ENCODE results near the gene TSEN2. TPM values are rescaled to one million over a fixed set of nuclear protein-coding genes. Genes with fewer than 3 reads are reported as not detected.

Gene TSEN2
- total RNA-seq, 8 experiments from 2014 or later = 17.4 to 41.4 (median 20.8) TPM

- H3K4me3 ChIP-seq = no peak overlapping the region
- no peaks in the 10 kb centered on the region for H3K4me1 ChIP-seq (replicated peaks in 1 of 2)
- WGBS, 10 experiments = 89 to 100% (median 100%) methylated on average over 1 of the region's 1 CpG
- no peak overlapping the region for H3K27ac ChIP-seq
- in situ Hi-C loops (cut with MboI; ENCODE audit: low pct_unique_long_range_greater_than_20kb in 2 of 9, low sequenced_read_pairs in 9 of 9, unreplicated experiment in 9 of 9) = loop anchor here in 1 of 9 experiments (25.0 kb wide), 1 partner anchor 359 kb away; no protein-coding TSS in a partner anchor
- ATAC-seq (replicated peaks in 6 of 8) = no peak
Observed at GRCh38 chr3:12496453-12496761, 12.1 kb downstream of the TSEN2 start.

DNA sequence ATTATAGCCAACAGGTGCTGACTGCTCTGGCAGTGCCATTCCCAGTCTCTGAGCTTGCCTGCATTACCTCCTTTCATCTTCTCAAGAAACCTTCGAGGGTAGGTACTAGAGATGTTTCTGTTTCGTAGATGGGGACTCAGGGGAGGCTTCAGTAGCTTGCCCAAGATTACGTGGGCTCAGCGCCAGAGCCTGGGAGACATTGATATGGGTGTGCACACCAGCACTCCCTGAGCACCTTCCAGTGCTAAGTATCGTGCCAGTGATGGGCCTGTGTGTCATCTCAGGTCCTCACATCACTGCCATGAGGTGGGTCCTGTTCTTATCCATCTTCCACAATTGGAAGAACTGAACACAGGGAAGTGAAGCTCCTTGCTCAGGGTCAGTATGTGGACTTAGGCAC, 15.2 kb downstream of the TSEN2 start:
- H3K4me3 ChIP-seq = no peak overlapping the region
- no peak for ATAC-seq (replicated peaks in 6 of 8)
- WGBS, 10 experiments = 60 to 100% (median 100%) methylated on average over 1 to 3 of the region's 5 CpGs; no CpG with 5 or more reads in 3 of the 10 experiments
- in situ Hi-C loops (cut with MboI; ENCODE audit: low pct_unique_long_range_greater_than_20kb in 2 of 9, low sequenced_read_pairs in 9 of 9, unreplicated experiment in 9 of 9) = loop anchor here in 1 of 9 experiments (25.0 kb wide), 1 partner anchor 362 kb away; no protein-coding TSS in a partner anchor
- H3K4me1 ChIP-seq (replicated peaks in 1 of 2) = no peaks in the 10 kb centered on the region
- no peak overlapping the region for H3K27ac ChIP-seq

DNA sequence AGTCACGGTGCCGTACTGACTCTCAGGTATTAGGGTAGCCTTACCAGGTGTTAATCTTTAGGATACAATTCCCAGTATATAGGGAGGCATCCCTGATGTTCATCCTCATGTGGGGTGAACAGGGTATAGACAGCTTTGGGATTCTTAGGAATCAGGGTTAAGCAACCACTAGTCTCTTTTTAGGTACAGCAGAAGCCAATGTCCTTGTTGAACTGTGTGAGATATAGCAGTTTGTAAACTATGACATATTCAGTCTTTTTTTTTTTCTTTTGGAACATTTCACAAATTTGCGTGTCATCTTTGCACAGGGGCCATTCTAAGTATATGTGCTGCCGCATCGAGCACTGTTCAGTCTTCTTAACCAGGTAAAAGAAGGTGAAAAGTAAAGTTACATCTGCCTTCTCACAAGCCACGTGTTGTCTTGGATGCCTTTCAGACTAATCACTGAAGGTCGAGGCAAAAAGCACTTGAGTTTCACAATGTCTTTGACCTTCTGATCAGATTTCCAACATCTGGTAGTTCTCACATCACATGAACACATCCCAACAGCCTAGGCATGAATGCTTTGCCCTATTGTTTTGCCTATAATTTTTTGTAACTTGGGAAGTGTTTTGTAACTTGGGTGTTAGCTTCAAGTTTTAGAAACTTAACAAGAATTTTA, 17.2 kb downstream of the TSEN2 start:
- WGBS, 10 experiments = 33 to 100% (median 89%) methylated on average over 2 to 7 of the region's 7 CpGs
- Histone ChIP-seq H3K4me1 (replicated peaks in 1 of 2) (no peaks in the 10 kb centered on the region), H3K4me3 (no peak overlapping the region), H3K27ac (no peak overlapping the region)
- peak in 2 of 8 experiments; percentile 74 to 83 for ATAC-seq (replicated peaks in 6 of 8)
- in situ Hi-C loops (cut with MboI; ENCODE audit: low pct_unique_long_range_greater_than_20kb in 2 of 9, low sequenced_read_pairs in 9 of 9, unreplicated experiment in 9 of 9) = no loop called here

- H3K4me1 ChIP-seq (replicated peaks in 1 of 2) = no peaks in the 10 kb centered on the region
- no peak for ATAC-seq (replicated peaks in 6 of 8)
- in situ Hi-C loops (cut with MboI; ENCODE audit: low pct_unique_long_range_greater_than_20kb in 2 of 9, low sequenced_read_pairs in 9 of 9, unreplicated experiment in 9 of 9) = no loop called here
- 89 to 100% (median 96%) methylated on average over 2 to 12 of the region's 18 CpGs for WGBS, 10 experiments
- no peak overlapping the region for H3K4me3 ChIP-seq
- H3K27ac ChIP-seq = no peak overlapping the region
Observed at GRCh38 chr3:12503126-12503957, 19.1 kb downstream of the TSEN2 start.

DNA sequence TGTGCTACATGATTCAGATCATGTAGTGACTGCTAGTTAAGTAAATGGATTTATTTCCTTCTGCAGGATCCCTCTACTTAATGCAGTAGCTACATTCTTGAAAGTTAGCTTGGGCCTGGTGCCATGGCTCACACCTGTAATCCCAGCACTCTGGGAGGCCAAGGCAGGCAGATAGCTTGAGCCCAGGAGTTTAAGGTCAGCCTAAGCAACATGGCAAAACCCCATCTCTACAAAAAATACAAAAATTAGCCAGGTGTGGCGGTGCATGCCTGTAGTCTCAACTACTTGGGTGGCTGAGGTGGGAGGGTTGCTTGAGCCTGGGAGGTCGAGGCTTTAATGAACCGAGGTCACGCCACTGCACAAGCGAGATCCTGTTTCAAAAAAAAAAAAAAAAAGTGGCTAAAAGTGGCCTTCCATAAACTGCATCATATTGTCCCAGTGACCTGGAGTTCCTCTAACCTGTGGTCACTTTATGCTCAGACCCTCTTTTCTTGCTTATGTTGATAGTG, 22.0 kb downstream of the TSEN2 start:
- no peak overlapping the region for H3K4me3 ChIP-seq
- in situ Hi-C loops (cut with MboI; ENCODE audit: low pct_unique_long_range_greater_than_20kb in 2 of 9, low sequenced_read_pairs in 9 of 9, unreplicated experiment in 9 of 9) = no loop called here
- whole genome bisulfite sequencing, 10 experiments = 87 to 100% (median 97%) methylated on average over 2 to 5 of the region's 5 CpGs; no CpG with 5 or more reads in 3 of the 10 experiments
- no peak for ATAC-seq (replicated peaks in 6 of 8)
- no peak overlapping the region for H3K27ac ChIP-seq
- H3K4me1 ChIP-seq (replicated peaks in 1 of 2) = no peaks in the 10 kb centered on the region

DNA sequence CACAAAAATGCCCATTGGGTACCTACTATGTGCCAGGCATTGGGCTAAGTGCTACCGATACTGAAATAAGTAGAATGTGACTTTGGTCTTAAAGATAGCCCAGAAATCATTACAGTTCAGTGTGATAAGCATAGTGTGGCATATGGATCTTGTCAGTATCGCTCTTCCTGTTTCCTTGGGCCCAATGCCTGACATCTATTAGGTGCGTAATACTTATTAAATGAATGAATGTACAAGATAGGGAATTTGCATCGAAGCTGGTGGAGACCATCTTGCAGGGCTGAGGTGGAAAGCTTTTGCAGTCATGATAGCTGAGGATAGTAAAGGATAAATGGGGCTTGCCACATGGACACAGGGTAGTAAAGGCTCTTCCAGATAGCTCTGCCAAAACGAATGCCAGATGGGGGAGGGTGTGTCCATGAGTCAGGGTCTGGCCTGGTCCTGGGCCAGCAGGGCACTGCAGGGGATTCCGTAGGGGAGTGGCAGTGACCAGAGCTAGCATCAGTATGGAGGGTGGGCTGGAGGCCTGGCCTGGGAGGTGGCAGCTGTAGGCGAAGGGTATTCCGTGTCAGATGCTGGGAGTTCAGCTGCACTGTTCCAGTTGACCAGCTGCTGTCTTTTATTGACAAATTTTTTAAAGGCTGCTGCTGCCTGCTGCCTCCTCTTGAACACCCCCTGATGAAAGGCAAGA, 23.5 kb downstream of the TSEN2 start:
- ATAC-seq (replicated peaks in 6 of 8) = peak; percentile 14 to 77 (median 32)
- Histone ChIP-seq H3K4me3 (no peak overlapping the region), H3K27ac (peak overlapping the region in 1 of 2 donors; percentile 17), H3K4me1 (replicated peaks in 1 of 2) (no peaks in the 10 kb centered on the region)
- WGBS, 10 experiments = 31 to 100% (median 81%) methylated on average over 1 to 7 of the region's 8 CpGs
- in situ Hi-C loops (cut with MboI; ENCODE audit: low pct_unique_long_range_greater_than_20kb in 2 of 9, low sequenced_read_pairs in 9 of 9, unreplicated experiment in 9 of 9) = no loop called here

DNA sequence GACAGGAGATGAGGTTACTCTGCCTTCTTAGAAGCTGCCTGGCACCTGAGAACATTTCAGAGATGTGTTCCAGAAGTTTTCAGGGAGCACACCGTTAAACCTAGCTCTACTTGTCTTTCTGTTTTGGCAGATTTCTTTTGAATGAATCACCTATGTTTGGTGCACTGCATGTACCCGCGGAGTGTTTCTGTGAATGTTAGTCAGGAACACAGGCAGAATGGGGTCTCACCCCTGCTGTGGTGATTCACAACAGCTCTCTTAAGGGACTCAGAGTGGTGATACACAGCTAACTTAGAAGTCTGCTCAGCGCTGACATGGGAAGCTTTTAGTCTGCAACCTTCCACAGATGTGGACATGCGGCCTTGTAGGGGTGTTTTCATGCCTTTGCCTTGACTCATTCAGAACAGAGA, 24.0 kb downstream of the TSEN2 start:
- Histone ChIP-seq H3K27ac (no peak overlapping the region), H3K4me1 (replicated peaks in 1 of 2) (no peaks in the 10 kb centered on the region), H3K4me3 (no peak overlapping the region)
- 0 to 100% (median 62%) methylated on average over 1 to 5 of the region's 5 CpGs; no CpG with 5 or more reads in 2 of the 10 experiments for WGBS, 10 experiments
- ATAC-seq (replicated peaks in 6 of 8) = peak in 3 of 8 experiments; percentile 54 to 88 (median 84)
- in situ Hi-C loops (cut with MboI; ENCODE audit: low pct_unique_long_range_greater_than_20kb in 2 of 9, low sequenced_read_pairs in 9 of 9, unreplicated experiment in 9 of 9) = no loop called here

- H3K27ac ChIP-seq = no peak overlapping the region
- in situ Hi-C loops (cut with MboI; ENCODE audit: low pct_unique_long_range_greater_than_20kb in 2 of 9, low sequenced_read_pairs in 9 of 9, unreplicated experiment in 9 of 9) = no loop called here
- no peak for ATAC-seq (replicated peaks in 6 of 8)
- WGBS, 10 experiments = 71 to 100% (median 100%) methylated on average over 1 to 3 of the region's 3 CpGs; no CpG with 5 or more reads in 3 of the 10 experiments
- no peaks in the 10 kb centered on the region for H3K4me1 ChIP-seq (replicated peaks in 1 of 2)
- H3K4me3 ChIP-seq = no peak overlapping the region
Observed at GRCh38 chr3:12509466-12509865, 25.2 kb downstream of the TSEN2 start.

DNA sequence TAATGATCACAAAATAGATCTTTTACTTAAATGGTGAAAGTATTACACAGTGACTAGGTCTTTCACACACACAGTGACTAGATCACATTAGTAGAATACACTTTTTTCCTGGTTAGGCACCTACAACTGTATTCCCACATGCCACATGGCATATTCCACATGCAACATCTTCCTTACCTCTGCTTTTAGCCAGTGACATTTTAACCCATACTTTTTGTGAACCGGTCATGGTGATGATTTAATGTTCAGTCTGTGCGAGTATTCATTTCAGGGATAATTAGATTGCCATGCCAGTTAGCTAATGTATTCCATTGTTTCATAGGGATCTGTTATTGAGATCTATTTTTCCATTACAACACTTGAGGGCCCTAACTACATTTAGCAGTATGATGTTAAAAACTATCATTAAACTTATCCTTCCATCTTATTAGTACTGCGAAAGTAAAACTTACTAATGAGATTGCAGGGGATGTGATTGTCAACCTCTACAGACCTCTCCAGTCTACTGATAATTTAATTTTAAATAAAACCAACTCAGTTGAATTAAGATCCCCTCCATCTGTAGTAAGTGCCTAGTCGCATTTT, 28.3 kb downstream of the TSEN2 start:
- WGBS, 10 experiments = 77 to 100% (median 97%) methylated on average over 1 to 4 of the region's 4 CpGs
- in situ Hi-C loops (cut with MboI; ENCODE audit: low pct_unique_long_range_greater_than_20kb in 2 of 9, low sequenced_read_pairs in 9 of 9, unreplicated experiment in 9 of 9) = no loop called here
- Histone ChIP-seq H3K4me3 (no peak overlapping the region), H3K4me1 (replicated peaks in 1 of 2) (no peaks in the 10 kb centered on the region), H3K27ac (no peak overlapping the region)
- peak in 3 of 8 experiments; percentile 25 to 40 (median 25) for ATAC-seq (replicated peaks in 6 of 8)

DNA sequence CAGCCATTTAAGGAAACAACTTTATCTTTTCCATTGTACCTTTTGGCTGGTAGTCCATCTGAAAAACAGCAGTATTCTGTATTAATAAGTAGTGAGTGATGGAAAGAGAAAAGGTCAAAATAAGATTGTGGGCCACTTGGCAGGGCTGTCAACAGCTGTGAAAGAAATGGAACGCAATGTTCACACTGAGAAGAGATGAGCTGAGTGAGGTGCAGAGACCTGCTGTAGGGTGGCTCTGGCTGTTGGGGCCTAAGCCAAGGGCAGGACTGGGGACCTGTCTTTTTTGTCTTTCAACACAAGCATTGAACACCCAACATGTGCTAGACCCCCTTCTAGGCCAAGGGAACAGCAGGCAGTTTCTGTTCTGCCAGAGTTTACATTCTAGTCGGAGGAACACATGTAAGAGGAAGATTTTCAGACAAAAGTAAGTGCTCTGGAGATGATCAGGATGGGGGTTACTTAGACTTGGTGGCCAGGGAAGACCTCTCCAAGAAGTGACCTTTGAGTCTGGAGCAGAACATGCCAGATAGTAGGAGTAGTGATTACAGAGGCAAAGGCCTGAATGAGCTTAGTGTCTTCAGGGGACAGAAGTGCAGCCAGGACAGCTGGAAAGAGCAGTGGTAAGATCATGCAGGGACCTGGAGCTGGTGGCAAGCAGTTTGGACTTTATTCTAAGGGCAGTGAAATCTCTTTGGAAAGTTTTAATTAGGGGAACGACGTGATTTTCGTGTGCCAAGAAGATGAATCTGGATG, 29.6 kb downstream of the TSEN2 start:
- WGBS, 10 experiments = 56 to 98% (median 92%) methylated on average over 3 to 5 of the region's 5 CpGs; no CpG with 5 or more reads in 2 of the 10 experiments
- no peak overlapping the region for H3K4me3 ChIP-seq
- no peak overlapping the region for H3K27ac ChIP-seq
- in situ Hi-C loops (cut with MboI; ENCODE audit: low pct_unique_long_range_greater_than_20kb in 2 of 9, low sequenced_read_pairs in 9 of 9, unreplicated experiment in 9 of 9) = no loop called here
- no peak for ATAC-seq (replicated peaks in 6 of 8)
- H3K4me1 ChIP-seq (replicated peaks in 1 of 2) = no peaks in the 10 kb centered on the region

DNA sequence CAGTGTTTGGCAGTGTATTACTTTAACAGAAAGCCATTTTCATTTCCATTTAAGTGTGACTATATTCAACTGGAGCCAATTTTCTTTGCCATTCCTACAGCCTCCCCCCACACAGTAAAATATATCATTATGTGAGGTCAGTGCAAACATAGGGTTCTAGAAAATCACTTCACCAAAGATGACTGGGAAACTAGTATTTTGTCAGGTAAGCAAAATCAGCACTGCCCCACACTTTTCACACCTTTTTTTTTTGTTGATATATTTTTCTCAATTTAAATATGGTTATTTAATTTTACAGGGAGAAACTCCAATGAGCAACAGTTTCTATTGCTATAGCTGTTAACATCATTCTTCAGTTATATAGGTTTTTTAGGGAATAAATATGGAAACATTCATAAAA, 31.4 kb downstream of the TSEN2 start:
- in situ Hi-C loops (cut with MboI; ENCODE audit: low pct_unique_long_range_greater_than_20kb in 2 of 9, low sequenced_read_pairs in 9 of 9, unreplicated experiment in 9 of 9) = no loop called here
- Histone ChIP-seq H3K4me1 (replicated peaks in 1 of 2) (no peaks in the 10 kb centered on the region), H3K27ac (no peak overlapping the region), H3K4me3 (no peak overlapping the region)
- no peak for ATAC-seq (replicated peaks in 6 of 8)

- Histone ChIP-seq H3K4me3 (no peak overlapping the region), H3K27ac (no peak overlapping the region), H3K4me1 (replicated peaks in 1 of 2) (no peaks in the 10 kb centered on the region)
- 93 to 100% (median 100%) methylated on average over 1 to 11 of the region's 11 CpGs; no CpG with 5 or more reads in 1 of the 10 experiments for WGBS, 10 experiments
- in situ Hi-C loops (cut with MboI; ENCODE audit: low pct_unique_long_range_greater_than_20kb in 2 of 9, low sequenced_read_pairs in 9 of 9, unreplicated experiment in 9 of 9) = no loop called here
- no peak for ATAC-seq (replicated peaks in 6 of 8)
Observed at GRCh38 chr3:12516873-12517272, 32.6 kb downstream of the TSEN2 start.

Data from motor neuron (in vitro differentiated cells).